K562 (cell line): ENCODE results near the gene LAMB3.

Experiments used
- ATF6 ChIP-seq: sonication (generic); formaldehyde crosslinking; IDR thresholded peaks from 2 replicates; pipeline ENCODE4 v1.4.0; 2020; ENCODE audit warnings: mild to moderate bottlenecking, missing genetic modification reagents
- CAMTA2 ChIP-seq: fragments of 250-450 bp; sonication (Bioruptor Pico); conservative IDR thresholded peaks from 2 replicates; pipeline ENCODE4 v1.5.1; 2022
- CBX5 ChIP-seq: IDR thresholded peaks from 2 replicates; pipeline ENCODE4 v1.6.1; 2014; ENCODE audit warnings: low read depth, borderline replicate concordance
- MEF2A ChIP-seq: IDR thresholded peaks from 2 replicates; pipeline ENCODE4 v1.6.1; 2011; ENCODE audit warnings: low read depth, mild to moderate bottlenecking, low read length, moderate library complexity; ENCODE audit not compliant: control insufficient read depth
- MIER1 ChIP-seq: fragments of 450-650 bp; IDR thresholded peaks from 2 replicates; pipeline ENCODE4 v1.6.1; 2016; ENCODE audit warnings: antibody characterized with exemption, mild to moderate bottlenecking, low read depth
- MLX ChIP-seq, 2 experiments: fragments of 450-650 bp in 1 of 2; sonication (generic) in 1 of 2; formaldehyde crosslinking; conservative IDR thresholded peaks; 2 replicates each; pipeline versions ENCODE4 v1.4.0 to v1.8.1; 2020 to 2022; ENCODE audit warnings: mild to moderate bottlenecking in 1 of 2, missing genetic modification reagents in 1 of 2
- POLR2A ChIP-seq: fragments of 450-650 bp; conservative IDR thresholded peaks from 2 replicates; pipeline ENCODE4 v1.6.1; 2016
- RAD21 ChIP-seq, 2 experiments: fragments of 250-450 bp in 1 of 2; fragments of 450-650 bp in 1 of 2; sonication (Bioruptor Pico) in 1 of 2; formaldehyde crosslinking in 1 of 2; IDR thresholded peaks in 1 of 2; conservative IDR thresholded peaks in 1 of 2; 2 replicates each; pipeline versions ENCODE4 v1.4.0 to v1.8.0; 2020 to 2022; ENCODE audit warnings: mild to moderate bottlenecking in 2 of 2, moderate library complexity in 1 of 2
- ZNF431 ChIP-seq: sonication (generic); formaldehyde crosslinking; IDR thresholded peaks from 2 replicates; pipeline ENCODE4 v1.8.0; 2022; ENCODE audit warnings: mild to moderate bottlenecking, missing genetic modification reagents

GRCh38 chr1:209585197-209585596, 67.0 kb downstream of the LAMB3 start:
- TF ChIP-seq ATF6 (no peak), POLR2A (no peak), ZNF431 (CRISPR knock-in tag) (no peak), MLX (CRISPR knock-in tag; conservative IDR thresholded peaks at IDR 0.05) (no peak), CBX5 (no peak), MIER1 (no peak), RAD21 (CRISPR knock-in tag; conservative IDR thresholded peaks at IDR 0.05 in 1 of 2, IDR thresholded peaks at IDR 0.05 in 1 of 2) (no peak), CAMTA2 (CRISPR knock-in tag) (no peak), MEF2A (no peak)
